NCI-H1105 treated with DMSO at 0.1 percent for 48 hours (cell line): Measurements from ENCODE around the gene LEF1.
A peak's percentile ranks its signal among the peaks of the same experiment; 100 is the strongest.
"Not testable (repeated sequence)": the region's sequence is repeated elsewhere in the genome, so short reads cannot be mapped to it uniquely, and the experiment has no call there.

Source experiments
- DNase-seq: peaks from one replicate; lab custom pipeline; 2025; lab: John Stamatoyannopoulos, UW

LEF1 gene

GRCh38 chr4:108031427-108032083, 137.2 kb downstream of the LEF1 start:
- no peak for DNase-seq

- DNase-seq = peak; percentile 38
Measured at GRCh38 chr4:108030332-108030731, 138.4 kb downstream of the LEF1 start.

- DNase-seq = no peak
Measured at GRCh38 chr4:108029731-108030130, 139.0 kb downstream of the LEF1 start.

GRCh38 chr4:108029016-108029720, 139.6 kb downstream of the LEF1 start:
- DNase-seq = no peak

- DNase-seq = no peak
Measured at GRCh38 chr4:108024878-108025165, 143.9 kb downstream of the LEF1 start.

GRCh38 chr4:108024085-108024877, 144.5 kb downstream of the LEF1 start:
- no peak for DNase-seq

- no peak for DNase-seq
Measured at GRCh38 chr4:108018884-108019187, 149.9 kb downstream of the LEF1 start.

GRCh38 chr4:108018040-108018883, 150.5 kb downstream of the LEF1 start:
- DNase-seq = peak; percentile 40

- no peak for DNase-seq
Measured at GRCh38 chr4:108013955-108014354, 154.8 kb downstream of the LEF1 start.

GRCh38 chr4:108013327-108013726, 155.4 kb downstream of the LEF1 start:
- no peak for DNase-seq

GRCh38 chr4:108012382-108012781, 156.3 kb downstream of the LEF1 start:
- DNase-seq = not testable (repeated sequence)

- DNase-seq = no peak
Measured at GRCh38 chr4:108010167-108010566, 158.6 kb downstream of the LEF1 start.

- DNase-seq = no peak
Measured at GRCh38 chr4:108008721-108009120, 160.0 kb downstream of the LEF1 start.

- DNase-seq = no peak
Measured at GRCh38 chr4:108007984-108008383, 160.7 kb downstream of the LEF1 start.

GRCh38 chr4:108006361-108006760, 162.4 kb downstream of the LEF1 start:
- no peak for DNase-seq

- no peak for DNase-seq
Measured at GRCh38 chr4:108005807-108006206, 162.9 kb downstream of the LEF1 start.

- no peak for DNase-seq
Measured at GRCh38 chr4:108004646-108005045, 164.1 kb downstream of the LEF1 start.

GRCh38 chr4:108003982-108004515, 164.7 kb downstream of the LEF1 start:
- DNase-seq = no peak

GRCh38 chr4:108001540-108002135, 167.1 kb downstream of the LEF1 start:
- no peak for DNase-seq

GRCh38 chr4:107999932-108000539, 168.7 kb downstream of the LEF1 start:
- no peak for DNase-seq

GRCh38 chr4:107997794-107998193, 170.9 kb downstream of the LEF1 start:
- no peak for DNase-seq
